Suprapubic skin (tissue), 4 donors: ENCODE data around the gene MAST4.

ENCODE experiments used
- CTCF ChIP-seq, 2 donors: fragments of 200-600 bp in 1 of 2; fragments of 450-650 bp in 1 of 2; sonication (generic) in 1 of 2; IDR thresholded peaks; one replicate each; pipeline ENCODE4 v1.5.1; 2016 to 2019; ENCODE audit warnings: antibody characterized with exemption in 2 of 2, mild to moderate bottlenecking in 1 of 2, moderate library complexity in 1 of 2
- POLR2A ChIP-seq, 2 donors: fragments of 450-650 bp; IDR thresholded peaks; one replicate each; pipeline ENCODE4 v1.6.1; 2017; ENCODE audit warnings: antibody characterized with exemption in 2 of 2, mild to moderate bottlenecking in 2 of 2, moderate library complexity in 2 of 2
- POLR2AphosphoS5 ChIP-seq, 3 donors: sonication (generic); formaldehyde crosslinking; IDR thresholded peaks; one replicate each; pipeline ENCODE4 v1.6.1; 2017; ENCODE audit warnings: antibody characterized with exemption in 3 of 3

GRCh38 chr5:67189931-67190330, 593.7 kb downstream of the MAST4 start:
- TF ChIP-seq CTCF (IDR thresholded peaks at IDR 0.05) (no peak), POLR2AphosphoS5 (IDR thresholded peaks at IDR 0.05) (no peak), POLR2A (IDR thresholded peaks at IDR 0.05) (no peak)
